Stimulated activated naive CD4-positive, alpha-beta T cell (primary cell): ENCODE data around the gene PHKA2.
"Not testable (repeated sequence)": the region's sequence is repeated elsewhere in the genome, so short reads cannot be mapped to it uniquely, and the experiment has no call there.

Experiments
- DNase-seq, 6 experiments: peaks; one replicate each; lab custom pipeline; 2025; lab: John Stamatoyannopoulos, UW

PHKA2 gene

GRCh38 chrX:18861511-18861910, 122.4 kb downstream of the PHKA2 start:
- DNase-seq, result no peak

DNA sequence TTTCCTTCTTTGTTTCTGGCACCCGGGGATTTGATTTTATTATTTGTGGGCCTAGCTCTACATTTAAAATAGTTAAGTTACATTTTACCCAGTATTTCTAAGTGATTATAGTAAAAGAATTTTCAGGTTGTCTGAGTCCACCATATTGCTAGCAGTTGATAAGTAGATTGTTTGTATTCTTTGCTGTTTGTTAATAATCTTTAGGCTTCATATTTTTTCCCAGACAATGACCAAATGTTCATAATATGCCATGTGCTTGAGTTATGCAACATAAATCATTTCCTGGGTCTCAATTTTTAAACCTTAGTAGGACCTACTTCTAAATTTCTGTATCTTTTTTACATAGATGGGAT, 127.3 kb downstream of the PHKA2 start:
- DNase-seq, result no peak

GRCh38 chrX:18855919-18856644, 127.8 kb downstream of the PHKA2 start:
- no peak for DNase-seq

DNA sequence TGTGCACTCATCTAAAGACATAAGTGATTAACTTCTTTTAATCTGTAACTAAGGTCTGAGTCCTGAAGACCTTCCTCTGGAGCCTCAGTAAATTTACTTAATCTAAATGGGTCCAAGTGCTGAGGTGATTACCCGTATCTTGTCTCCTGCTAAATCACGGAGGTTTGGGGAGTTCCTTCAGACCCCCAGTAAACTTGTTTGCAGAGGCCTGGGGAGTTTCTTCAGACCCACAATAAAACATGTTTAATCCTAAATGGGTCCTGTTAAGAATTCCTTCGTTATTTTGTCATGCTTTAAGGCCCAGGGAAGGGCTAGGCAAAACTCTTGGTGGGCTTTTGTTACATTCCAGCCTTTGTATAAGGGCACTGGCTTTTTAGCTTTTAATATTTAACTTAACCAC, 136.0 kb downstream of the PHKA2 start:
- not testable (repeated sequence) for DNase-seq
